HL-60 (cell line): Measurements from ENCODE around the gene XIRP2.

Experiments
- DNase-seq, 2 experiments: peaks; one replicate each; pipeline ENCODE4 v3.0.0-alpha.2; 2010 to 2020; ENCODE audit warnings: low read depth in 1 of 2, low spot score in 1 of 2
- H3K27ac ChIP-seq: fragments of 250-450 bp; sonication (Bioruptor Pico); replicated peaks from 2 replicates; pipeline ENCODE4 v1.5.1; 2020; ENCODE audit warnings: mild to moderate bottlenecking, moderate library complexity
- H3K27me3 ChIP-seq: fragments of 250-450 bp; sonication (Bioruptor Pico); 2 replicates; pipeline ENCODE4 v1.5.1; 2021; ENCODE audit warnings: mild to moderate bottlenecking, moderate library complexity; ENCODE audit not compliant: insufficient read depth, poor library complexity, severe bottlenecking
- H3K4me3 ChIP-seq: replicated peaks from 2 replicates; pipeline ENCODE4 v1.5.1; 2011; ENCODE audit warnings: mild to moderate bottlenecking, control low read depth, low read length; ENCODE audit not compliant: insufficient read depth
- GABPA ChIP-seq: IDR thresholded peaks from 2 replicates; pipeline ENCODE4 v1.6.1; 2012; ENCODE audit warnings: low read depth
- POLR2AphosphoS5 ChIP-seq: IDR thresholded peaks from 2 replicates; pipeline ENCODE4 v1.6.1; 2012; ENCODE audit warnings: low read depth
- SPI1 ChIP-seq: IDR thresholded peaks from 2 replicates; pipeline ENCODE4 v1.6.1; 2012; ENCODE audit warnings: low read depth, mild to moderate bottlenecking, borderline replicate concordance
- TF ChIP-seq, protein P1 (sequence below): IDR thresholded peaks from 2 replicates; pipeline ENCODE4 v1.6.1; 2012; ENCODE audit warnings: low read depth; ENCODE audit not compliant: insufficient replicate concordance
- TF ChIP-seq, protein P2 (sequence below): IDR thresholded peaks from one replicate; pipeline ENCODE4 v1.5.1; 2011; ENCODE audit warnings: low read length, control low read depth, inconsistent platforms; ENCODE audit not compliant: insufficient read depth

The XIRP2 gene

DNA sequence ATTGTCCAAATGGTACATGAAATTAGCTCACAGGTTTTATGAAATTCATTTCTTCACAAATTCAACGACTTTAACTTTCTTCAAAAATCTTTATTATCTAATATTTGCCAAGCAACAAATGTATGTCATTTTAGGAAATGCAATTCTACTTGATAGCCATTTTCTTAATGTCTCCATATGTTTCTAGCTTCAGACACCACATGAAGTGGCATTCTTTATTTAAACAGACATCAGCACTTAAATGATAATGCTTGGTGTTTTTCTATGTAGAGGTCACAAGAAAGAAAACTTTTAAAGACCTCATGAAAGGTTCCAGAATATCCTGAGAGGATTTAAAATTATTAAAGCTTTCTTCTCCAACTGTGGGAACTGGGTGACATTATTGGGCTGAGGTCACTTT lies 44.2 kb upstream of the XIRP2 start:
- Histone ChIP-seq H3K4me3 (no peak overlapping the region), H3K27ac (no peak overlapping the region), H3K27me3 (no peaks in the 10 kb centered on the region)
- TF ChIP-seq POLR2AphosphoS5 (no peak), SPI1 (no peak), GABPA (no peak)
- TF ChIP-seq, protein P1, sequence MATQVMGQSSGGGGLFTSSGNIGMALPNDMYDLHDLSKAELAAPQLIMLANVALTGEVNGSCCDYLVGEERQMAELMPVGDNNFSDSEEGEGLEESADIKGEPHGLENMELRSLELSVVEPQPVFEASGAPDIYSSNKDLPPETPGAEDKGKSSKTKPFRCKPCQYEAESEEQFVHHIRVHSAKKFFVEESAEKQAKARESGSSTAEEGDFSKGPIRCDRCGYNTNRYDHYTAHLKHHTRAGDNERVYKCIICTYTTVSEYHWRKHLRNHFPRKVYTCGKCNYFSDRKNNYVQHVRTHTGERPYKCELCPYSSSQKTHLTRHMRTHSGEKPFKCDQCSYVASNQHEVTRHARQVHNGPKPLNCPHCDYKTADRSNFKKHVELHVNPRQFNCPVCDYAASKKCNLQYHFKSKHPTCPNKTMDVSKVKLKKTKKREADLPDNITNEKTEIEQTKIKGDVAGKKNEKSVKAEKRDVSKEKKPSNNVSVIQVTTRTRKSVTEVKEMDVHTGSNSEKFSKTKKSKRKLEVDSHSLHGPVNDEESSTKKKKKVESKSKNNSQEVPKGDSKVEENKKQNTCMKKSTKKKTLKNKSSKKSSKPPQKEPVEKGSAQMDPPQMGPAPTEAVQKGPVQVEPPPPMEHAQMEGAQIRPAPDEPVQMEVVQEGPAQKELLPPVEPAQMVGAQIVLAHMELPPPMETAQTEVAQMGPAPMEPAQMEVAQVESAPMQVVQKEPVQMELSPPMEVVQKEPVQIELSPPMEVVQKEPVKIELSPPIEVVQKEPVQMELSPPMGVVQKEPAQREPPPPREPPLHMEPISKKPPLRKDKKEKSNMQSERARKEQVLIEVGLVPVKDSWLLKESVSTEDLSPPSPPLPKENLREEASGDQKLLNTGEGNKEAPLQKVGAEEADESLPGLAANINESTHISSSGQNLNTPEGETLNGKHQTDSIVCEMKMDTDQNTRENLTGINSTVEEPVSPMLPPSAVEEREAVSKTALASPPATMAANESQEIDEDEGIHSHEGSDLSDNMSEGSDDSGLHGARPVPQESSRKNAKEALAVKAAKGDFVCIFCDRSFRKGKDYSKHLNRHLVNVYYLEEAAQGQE = no peak
- TF ChIP-seq, protein P2, sequence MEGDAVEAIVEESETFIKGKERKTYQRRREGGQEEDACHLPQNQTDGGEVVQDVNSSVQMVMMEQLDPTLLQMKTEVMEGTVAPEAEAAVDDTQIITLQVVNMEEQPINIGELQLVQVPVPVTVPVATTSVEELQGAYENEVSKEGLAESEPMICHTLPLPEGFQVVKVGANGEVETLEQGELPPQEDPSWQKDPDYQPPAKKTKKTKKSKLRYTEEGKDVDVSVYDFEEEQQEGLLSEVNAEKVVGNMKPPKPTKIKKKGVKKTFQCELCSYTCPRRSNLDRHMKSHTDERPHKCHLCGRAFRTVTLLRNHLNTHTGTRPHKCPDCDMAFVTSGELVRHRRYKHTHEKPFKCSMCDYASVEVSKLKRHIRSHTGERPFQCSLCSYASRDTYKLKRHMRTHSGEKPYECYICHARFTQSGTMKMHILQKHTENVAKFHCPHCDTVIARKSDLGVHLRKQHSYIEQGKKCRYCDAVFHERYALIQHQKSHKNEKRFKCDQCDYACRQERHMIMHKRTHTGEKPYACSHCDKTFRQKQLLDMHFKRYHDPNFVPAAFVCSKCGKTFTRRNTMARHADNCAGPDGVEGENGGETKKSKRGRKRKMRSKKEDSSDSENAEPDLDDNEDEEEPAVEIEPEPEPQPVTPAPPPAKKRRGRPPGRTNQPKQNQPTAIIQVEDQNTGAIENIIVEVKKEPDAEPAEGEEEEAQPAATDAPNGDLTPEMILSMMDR = no peak
- DNase-seq = no peak

DNA sequence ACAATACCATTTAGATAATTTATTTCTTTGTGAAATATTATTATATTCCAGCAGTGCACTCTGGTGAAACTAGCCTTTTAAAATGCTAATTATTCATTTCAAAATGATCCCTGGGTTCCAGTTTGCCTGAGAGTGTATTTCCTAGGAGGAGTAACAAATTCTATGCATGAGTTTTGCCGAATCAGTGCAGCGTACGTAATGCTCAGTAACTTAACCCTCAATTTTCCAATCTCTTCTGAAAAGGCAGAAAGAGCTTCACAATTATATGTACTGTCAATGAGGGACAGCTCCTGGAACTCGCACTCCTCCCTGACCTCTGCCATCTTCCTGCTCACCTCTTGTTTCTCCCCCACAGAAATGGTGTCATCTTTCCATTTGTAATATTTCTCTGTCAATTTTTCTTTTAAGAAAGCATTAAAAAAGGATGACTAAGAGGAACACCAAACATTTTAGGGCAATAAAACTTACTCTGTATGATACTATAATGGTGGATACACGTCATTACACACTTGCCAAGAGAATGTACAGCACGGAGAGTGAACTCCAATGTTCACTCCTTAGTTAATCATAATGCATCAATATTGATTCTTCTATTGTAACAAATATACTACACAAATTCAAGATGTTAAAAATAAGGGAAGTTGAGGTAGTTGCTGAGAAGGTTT lies 25.7 kb upstream of the XIRP2 start:
- no peak overlapping the region for H3K4me3 ChIP-seq
- no peak overlapping the region for H3K27ac ChIP-seq
- no peak for DNase-seq
- no peaks in the 10 kb centered on the region for H3K27me3 ChIP-seq
- TF ChIP-seq, protein P1 = no peak
- TF ChIP-seq GABPA = no peak
- TF ChIP-seq POLR2AphosphoS5 = no peak
- TF ChIP-seq, protein P2 = no peak
- TF ChIP-seq SPI1 = no peak

DNA sequence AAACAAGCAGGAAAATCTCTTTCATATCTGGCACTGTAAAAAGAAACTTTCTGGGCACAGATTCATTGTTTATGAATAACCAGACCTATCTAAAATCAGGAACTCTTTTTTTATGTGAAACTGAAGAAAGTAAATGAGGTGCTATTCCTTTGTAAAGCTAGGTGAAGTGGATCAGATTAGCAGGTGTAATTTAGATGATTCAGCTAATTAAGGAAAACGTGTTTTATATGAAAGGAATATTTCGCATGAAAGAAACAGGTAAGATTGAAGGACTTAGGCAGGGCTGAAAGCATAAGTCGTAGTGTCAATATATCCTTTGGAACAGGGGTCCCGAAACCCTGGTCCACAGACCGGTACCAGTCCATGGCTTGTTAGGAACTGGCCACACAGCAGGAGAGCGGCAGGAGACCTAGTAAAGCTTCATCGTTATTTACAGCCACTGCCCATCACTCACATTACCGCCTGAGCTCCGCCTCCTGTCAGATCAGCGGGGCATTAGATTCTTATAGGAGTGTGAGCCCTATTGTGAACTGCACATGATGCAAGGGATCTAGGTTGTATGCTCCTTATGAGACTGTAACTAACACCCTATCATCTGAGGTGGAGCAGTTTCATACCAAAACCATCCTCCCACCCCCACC lies 20.3 kb upstream of the XIRP2 start:
- no peaks in the 10 kb centered on the region for H3K27me3 ChIP-seq
- no peak overlapping the region for H3K27ac ChIP-seq
- no peak for DNase-seq
- no peak overlapping the region for H3K4me3 ChIP-seq
- TF ChIP-seq POLR2AphosphoS5 (no peak), SPI1 (no peak), GABPA (no peak)
- TF ChIP-seq, protein P1 = no peak
- TF ChIP-seq, protein P2 = no peak
